ENCODE results near the gene SLFNL1.

The SLFNL1 gene

DNA sequence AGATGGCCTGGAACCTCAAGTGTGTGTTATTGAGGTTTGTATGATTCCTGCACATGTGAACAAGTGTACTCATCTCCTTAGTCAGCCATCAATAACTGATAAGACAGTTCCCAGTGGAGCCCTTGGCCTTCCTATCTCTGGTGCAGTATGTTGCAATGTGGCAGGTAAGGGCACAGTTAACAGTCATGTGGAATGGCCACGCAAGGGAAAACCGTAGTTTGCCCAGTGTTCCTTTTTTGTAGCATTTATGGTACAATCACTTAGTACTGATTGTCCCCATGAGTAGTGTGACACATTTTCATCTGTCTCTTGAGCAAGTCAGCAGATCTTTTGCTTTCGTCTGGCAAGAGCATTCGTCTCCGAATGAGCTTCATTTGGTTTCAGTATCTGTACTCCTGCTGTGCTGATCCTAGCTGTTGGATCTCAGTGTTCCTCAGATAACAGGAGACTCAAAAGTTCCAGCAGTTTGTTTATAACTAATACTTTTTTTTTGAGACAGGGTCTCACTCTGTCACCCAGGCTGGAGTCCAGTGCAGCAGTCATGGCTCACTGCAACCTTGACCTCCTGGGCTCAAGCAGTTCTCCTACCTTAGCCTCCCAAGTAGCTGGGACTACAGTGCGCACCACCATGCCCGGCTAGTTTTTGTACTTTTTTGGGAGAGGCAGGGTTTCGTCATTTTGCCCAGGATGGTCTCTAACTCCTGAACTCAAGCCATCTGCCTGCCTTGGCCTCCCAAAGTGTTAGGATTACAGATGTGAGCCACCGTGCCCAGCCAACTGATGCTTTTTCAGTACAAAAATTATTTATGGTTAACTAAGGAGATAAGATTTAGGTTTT is 33.9 kb downstream of the SLFNL1 start:
- DNase-seq (ENCODE audit: extremely low read depth in 1 of 2, low read depth in 1 of 2): no peak

DNA sequence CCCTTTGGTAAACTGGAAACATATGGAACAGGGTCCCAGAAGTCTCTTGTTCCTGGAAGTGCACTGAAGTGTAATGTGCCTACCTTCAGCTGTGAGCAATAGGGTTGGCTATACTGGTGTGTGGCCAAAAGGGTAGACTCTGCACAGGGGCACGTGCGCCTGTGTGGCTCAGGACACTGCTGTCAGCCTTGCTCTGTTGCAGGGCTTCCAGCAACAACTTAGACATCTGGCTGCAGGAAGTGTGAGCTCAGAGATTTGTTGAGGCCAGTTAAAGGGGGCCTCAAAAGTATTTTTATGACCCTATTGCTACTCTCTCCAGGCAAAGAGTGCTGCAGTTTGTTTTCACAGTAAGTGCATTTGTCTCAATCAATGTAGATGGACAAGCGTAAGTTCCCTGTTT is 34.6 kb downstream of the SLFNL1 start:
- no peak for DNase-seq (ENCODE audit: extremely low read depth in 1 of 2, low read depth in 1 of 2)

DNA sequence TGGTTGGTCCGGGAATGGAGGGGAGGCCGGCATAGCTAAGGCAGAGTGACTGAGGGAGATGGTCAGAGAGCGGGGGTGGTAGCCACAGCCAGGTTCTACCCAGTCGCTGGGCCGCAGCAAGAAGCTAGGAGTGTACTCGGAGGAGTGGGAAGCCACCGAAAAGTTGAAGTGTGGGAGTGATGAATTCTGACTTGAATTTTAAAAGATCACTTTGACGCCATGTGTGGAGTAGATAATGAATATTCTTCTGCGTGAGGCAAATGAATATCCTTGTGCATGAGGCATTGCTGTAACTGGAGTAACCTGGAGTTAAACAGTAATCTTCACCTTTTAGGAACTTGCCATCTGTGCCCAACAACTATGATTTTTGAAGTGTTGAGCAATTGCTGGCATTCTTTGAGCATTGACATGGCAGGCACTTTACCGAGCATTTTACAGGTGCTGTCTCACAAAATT is 35.2 kb downstream of the SLFNL1 start:
- DNase-seq (ENCODE audit: extremely low read depth in 1 of 2, low read depth in 1 of 2): no peak

DNA sequence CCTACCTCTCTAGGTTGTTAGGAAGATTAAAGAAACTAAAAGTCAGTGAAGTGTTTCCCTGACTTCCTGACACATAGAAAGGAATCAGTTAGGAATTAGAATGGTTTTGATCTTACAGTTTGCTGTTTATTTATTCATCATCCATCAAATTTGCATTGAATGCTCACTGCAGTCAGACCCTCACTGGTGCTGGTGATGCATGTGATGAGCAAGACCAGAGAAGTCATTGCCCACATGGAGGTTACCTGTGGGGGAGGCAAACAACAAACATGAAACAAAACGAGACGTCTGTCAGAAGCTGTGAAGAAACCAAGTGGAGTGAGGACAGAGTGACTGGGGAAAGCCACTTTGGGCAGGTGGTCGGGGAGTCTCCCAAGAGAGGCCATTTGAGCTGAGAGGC is 35.6 kb downstream of the SLFNL1 start:
- no peak for DNase-seq (ENCODE audit: extremely low read depth in 1 of 2, low read depth in 1 of 2)

DNA sequence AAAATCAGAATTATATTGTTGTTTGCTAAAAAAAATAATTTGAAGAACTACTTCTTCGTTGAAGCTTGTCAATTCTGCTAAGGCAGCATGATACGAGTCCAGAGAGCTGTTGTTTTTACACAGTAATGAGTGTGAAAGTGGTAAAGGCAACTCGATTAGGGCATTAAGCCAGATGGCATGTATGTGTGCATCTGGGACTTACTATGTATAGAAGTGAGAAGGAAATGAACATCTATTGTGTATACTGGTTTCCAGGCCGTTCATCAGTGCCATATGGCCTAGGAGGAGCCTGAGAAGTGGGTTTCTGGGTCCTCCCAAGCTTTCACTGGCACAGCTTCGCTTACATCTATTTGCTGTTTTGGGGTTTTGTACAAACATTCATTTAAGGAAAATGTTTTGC is 36.4 kb downstream of the SLFNL1 start:
- DNase-seq (ENCODE audit: extremely low read depth in 1 of 2, low read depth in 1 of 2): no peak

DNA sequence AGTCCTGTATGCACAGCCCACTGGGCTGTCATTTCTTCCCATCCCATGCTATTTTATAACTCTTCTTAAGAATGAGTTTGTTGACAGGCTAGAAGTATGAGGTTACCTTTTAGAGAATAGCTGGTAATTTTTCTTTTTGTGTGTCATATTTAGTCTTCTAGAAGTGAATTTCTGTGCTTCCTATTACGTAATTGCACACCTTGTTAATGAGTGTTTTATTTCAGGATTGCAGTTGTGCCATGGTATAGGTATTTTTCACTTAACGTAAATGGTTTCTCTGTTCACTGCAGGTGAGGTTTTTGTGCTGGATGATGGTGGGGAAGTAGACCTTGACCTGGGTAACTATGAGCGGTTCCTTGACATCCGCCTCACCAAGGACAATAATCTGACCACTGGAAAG is 37.0 kb downstream of the SLFNL1 start:
- no peak for DNase-seq (ENCODE audit: extremely low read depth in 1 of 2, low read depth in 1 of 2)

DNA sequence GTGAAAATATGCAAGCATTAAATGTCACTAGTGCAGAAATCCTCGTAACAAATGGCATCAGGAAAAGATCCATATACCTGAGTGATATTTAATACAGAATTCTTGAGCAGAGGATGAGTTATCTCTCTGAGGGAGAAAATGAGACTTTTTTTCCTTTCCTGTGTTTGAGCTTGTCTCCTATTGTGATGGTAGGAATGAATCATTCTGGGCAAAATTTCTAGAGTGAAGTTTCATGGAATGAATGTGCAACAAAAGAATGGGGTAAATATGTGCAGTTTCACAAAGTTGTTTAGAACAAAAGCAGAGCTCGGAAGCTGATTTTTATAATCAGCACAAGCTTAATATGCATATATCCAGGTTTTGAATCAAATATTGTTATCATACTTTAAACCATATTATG is 37.5 kb downstream of the SLFNL1 start:
- no peak for DNase-seq (ENCODE audit: extremely low read depth in 1 of 2, low read depth in 1 of 2)

DNA sequence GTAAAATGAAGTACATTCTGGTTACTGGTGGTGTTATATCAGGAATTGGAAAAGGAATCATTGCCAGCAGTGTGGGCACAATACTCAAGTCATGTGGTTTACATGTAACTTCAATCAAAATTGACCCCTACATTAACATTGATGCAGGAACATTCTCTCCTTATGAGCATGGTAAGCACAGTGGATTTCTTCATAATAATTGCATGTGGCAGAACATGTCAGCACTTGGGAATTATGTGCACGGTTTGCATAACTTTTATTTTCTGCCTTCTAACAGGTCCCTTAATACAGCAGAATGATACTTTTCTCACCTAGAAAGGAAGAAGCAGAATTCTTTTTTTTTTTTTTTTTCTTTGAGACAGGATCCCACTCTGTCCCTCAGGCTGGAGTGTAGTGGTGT is 38.2 kb downstream of the SLFNL1 start:
- DNase-seq (ENCODE audit: extremely low read depth in 1 of 2, low read depth in 1 of 2): no peak

DNA sequence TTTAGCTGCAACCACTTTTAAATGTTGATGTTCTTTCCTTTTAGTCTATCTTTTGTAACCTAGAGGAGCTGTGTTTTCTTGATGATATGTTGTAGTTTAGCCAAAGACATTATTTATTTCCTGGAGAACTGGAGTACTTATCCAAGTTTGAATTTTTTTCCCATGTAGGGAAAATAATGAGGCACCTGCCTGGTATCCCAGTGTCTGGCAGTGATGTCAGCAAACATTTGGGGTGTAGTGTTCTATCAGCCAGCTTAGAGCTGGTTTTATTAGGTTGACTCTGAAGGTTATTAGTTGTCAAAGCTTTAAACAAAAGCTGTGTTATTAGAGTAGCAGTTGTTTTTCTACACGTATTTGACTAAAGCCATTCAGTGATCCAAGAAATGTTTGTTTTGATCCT is 38.8 kb downstream of the SLFNL1 start:
- no peak for DNase-seq (ENCODE audit: extremely low read depth in 1 of 2, low read depth in 1 of 2)

DNA sequence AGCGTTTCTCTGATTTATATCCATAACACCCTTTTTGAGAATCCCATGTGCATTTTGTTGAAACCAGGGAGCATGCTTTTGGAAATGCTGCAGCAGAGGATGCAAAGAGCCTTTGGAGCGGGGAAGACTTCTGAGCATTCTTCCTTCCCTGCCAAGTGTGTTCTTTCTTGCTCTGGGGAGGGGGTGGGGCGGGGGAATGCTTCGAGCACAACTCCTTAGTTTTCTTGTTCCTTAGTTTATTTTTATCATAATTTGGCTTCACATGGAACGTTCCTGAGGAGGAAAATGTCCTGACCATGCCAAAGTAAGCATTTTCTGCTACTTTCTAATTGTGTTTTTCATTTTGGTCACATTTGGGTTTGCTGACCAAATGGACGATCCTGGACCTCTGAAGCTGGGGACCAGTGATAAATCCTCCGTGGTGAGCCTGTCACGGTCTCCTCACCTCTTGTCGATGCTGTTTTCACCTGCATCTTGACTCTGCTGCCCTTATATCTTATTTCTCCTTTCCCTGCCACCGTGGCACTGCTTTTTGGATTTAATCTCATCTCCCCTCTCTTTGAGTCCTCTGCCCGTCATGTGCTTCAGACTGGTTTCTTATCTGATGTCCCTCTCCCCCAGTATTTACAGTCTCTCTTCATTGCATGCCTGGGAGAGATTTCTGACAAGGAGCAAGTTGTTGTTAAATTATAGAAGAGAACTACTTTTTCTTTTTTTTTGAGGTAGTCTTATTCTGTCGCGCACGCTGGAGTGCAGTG is 39.7 kb downstream of the SLFNL1 start:
- DNase-seq (ENCODE audit: extremely low read depth in 1 of 2, low read depth in 1 of 2): no peak

DNA sequence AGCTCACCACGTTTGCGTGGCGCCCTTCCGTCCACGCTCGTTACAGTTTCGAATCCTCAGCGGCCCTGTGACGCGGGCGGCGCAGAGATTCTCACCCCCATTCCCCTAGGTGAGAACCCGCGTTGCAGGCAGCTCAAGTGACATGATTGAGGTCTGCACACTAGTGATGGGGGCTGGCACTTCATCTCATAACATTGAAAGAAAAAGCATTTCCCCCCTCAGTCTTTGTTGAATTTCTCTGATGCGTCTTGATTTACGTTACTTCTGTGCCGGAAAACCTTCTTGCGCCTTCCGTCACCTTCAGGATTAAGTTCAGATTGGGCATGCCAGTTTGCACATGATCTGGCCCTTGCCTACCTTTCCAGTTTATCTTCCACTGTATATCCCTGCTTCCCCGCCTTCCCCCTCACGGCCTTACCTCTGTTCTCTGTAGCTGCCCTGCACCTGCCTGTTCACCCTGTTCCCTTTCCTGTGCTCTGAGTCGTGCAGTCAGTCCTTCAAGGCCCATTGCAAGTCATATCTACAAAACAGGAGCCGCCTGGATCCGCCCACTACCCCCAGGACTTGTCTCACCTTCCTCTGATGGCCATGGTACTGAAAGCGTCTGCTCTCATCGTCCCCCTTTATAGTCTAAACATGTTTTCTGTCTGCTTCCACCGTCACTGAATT is 40.9 kb downstream of the SLFNL1 start:
- peak in 1 of 2 donors; percentile 52 for DNase-seq (ENCODE audit: extremely low read depth in 1 of 2, low read depth in 1 of 2)

DNA sequence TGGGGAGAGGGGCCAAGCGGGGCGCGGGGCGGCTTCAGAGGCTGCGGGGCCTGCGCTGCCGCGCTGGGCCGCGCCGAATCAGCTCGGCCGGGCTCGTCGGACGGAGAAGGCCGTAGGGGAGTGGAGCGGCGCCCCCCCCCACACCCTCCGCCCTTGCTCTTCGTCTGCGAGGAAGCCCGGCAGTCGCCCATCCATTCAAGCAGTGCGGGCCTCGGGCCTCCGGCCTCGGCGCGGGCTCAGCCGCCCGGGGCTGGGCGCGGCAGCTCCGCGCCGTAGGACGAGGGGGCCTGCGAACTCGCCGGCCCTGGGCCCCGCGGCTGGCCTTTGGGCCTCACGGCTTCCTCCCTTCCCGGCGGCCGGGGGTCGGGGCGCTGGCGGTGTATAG is 41.5 kb downstream of the SLFNL1 start:
- DNase-seq (ENCODE audit: extremely low read depth in 1 of 2, low read depth in 1 of 2): no peak

DNA sequence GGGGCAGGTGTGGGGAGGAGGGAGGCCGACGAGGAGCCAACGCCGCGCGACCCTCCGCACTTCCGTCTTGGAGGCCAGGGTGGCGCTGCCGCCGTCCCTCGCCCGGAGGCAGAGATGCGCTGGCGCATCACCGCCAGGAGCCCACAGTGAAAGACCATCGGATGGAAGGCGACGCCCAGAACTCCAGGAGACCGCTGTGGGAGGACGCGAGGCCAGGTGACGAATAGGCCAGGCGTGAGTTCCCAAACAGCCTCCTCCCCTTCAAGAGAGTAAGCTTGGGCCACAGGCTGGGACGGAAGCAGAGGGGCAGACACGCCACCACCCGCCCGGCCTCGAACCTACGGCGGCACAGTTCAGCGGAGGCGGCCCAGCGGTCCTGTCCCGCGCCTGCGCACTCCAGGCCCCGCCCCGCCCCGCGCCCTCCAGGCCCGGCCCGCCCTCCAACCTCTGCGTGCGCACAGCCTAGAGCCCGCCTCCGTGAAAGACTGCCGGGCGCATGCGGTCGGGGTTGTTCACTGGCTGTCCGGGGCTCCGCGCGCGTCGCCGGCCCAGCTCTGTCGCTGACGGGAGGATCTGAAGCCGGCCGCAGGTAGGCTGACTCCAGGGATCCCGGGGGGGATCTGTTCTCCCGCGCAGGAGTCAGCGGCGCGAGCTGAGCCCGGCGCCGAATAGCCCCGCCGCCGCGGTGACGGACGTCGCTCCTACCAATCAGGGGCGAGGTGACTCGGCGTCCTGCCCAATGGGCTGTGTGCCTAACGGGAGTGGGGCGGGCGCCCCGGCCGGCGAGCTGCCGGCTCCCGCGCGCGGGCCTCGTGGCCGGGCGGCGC is 42.1 kb downstream of the SLFNL1 start, which contains the start of gene CTPS1:
Gene CTPS1, plus strand, starts transcription at position 456 of the 827 bp plus-strand sequence. CDS start 3,595 bp downstream, outside the sequence.
- peak; percentile 92 to 94 for DNase-seq (ENCODE audit: extremely low read depth in 1 of 2, low read depth in 1 of 2)

DNA sequence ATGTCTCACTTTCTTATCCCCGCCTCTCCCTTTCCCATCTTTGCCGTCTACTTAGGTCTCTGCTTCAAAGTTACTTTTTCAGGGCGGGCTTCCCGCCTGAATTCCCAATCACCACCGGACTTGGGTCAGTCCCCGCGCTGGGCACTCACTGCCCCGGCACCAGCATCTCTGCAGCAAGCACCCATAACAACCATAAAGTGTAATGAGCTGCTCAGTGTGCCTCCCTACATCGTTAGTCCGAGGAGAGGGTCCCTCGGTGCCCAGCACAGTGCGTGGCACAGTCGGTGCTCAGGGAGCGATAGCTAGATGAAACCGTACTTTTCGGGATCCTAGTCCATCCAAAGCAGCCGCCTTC is 42.7 kb downstream of the SLFNL1 start:
- DNase-seq (ENCODE audit: extremely low read depth in 1 of 2, low read depth in 1 of 2): no peak

DNA sequence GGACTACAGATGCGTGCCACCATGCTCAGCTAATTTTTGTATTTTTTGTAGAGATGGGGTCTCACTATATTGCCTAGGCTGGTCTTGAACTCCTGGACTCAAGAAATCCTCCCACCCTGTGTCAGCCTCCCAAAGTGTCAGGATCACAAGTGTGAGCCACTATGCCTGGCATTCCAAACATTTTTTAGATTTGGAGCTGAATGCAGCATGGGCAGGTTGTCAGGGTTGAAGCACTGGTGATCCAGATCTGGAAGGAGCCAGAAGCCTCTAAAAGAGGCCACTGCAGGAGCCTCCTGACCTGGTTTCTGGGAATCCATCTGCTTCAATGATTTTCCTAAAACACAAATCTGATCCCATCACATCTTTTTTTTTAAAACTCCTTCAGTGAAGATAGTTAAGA is 43.8 kb downstream of the SLFNL1 start:
- no peak for DNase-seq (ENCODE audit: extremely low read depth in 1 of 2, low read depth in 1 of 2)

DNA sequence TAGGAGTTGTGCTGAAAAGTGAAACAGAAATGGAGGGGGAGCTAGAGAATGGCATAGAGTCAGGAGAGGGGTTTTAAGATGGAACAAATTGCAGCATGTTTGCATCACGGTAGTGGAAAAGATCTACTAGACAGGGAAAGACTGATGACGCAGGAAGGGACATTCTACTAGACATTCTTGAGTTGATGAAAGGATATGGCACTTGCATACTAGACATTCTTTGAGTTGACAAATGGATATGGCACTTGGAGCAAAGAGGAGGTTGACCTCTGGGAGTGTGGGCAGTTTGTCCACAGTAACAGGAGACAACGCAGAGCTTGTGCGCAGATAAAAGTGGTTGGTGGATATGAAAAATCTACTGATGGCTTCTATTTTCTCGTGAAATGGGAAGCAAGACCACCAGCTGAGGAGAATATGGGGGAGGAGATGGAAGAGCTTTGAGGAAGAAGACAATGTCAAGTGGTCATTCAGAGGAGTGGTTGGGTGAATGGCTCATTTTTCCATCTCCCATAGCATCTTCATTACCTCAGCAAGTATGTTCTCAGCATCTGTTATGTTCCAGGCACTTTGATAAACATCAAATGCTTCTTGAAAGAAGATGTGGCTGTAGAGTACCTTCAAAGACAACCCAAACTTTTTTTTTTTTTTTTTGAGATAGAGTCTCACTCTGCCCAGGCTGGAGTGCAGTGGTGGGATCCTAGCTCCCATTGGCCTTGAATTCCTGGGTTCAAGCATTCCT is 44.4 kb downstream of the SLFNL1 start:
- no peak for DNase-seq (ENCODE audit: extremely low read depth in 1 of 2, low read depth in 1 of 2)

DNA sequence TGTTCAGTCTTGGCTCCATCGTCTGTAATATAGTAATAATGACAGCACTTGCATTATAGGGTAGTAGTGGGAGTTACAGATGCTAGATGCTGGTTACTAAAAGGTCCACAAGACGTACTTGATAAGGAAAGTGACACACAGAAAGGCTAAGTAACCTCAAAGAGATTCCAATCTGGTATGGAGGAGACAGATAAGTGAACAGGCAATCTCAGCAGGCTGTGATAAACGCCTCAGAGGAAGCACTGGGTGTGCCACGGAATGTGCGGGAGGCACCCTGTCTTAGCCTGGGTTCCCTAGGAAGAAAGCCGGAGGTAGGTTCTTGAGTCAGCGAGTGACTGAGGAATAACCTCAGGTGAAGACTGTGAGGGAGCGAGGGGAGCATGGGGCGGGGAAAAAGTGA is 46.6 kb downstream of the SLFNL1 start:
- DNase-seq (ENCODE audit: extremely low read depth in 1 of 2, low read depth in 1 of 2): no peak

DNA sequence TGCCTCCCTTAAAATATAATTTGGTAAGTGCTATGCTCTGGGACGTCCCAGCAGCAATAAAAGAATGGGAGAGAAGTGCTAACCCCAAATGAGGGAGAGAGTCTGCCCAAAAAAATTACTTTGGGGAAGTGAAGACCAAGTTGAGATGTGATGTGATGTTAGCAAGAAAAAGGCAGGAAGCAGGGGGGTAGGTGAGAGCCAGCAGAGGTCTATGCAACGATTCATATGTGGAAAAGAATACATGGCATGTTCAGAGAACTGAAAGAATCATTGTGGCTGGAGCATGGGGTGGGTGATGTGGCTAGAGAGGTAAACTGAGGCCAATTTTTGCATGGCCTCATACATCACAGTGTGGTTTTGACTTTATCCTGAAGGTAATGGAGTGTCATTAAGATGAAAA is 47.6 kb downstream of the SLFNL1 start:
- DNase-seq (ENCODE audit: extremely low read depth in 1 of 2, low read depth in 1 of 2): no peak

DNA sequence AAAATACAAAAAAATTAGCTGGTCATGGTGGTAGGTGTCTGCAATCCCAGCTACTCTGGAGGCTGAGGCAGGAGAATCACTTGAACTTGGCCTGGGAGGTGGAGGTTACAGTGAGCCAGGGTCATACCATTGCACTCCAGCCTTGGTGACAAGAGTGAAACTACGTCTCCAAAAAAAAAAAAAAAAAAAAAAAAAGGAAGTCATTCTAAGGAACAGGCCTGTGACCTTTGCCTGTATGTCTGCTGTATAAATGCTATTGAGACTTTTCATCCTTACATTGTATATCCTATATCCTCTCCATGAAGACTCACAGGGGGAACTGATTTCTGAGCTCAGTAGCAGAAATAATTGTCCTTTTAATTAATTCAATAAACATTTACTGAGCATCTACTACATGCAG is 49.6 kb downstream of the SLFNL1 start:
- DNase-seq (ENCODE audit: extremely low read depth in 1 of 2, low read depth in 1 of 2): no peak

DNA sequence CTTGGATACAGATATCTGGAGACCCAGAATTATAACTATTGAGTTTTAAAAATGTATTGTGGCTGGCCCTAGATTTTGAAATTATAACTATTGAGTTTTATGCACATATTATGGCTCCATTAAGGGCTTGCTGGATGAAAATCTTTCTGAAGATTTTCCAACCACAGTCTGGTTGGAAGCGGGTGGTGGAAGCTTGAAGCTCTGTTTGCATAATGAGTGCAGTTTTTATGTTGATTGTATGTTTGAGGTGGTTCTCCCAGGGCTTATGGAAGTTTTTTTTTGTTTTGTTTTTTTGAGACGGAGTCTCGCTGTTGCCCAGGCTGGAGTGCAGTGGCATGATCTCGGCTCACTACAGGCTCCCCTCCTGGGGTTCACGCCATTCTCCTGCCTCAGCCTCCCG is 52.1 kb downstream of the SLFNL1 start:
- no peak for DNase-seq (ENCODE audit: extremely low read depth in 1 of 2, low read depth in 1 of 2)
